Neutrophil (primary cell): ENCODE results near the gene ACTG1.

Experiments
- H3K27ac ChIP-seq: fragments of 200-600 bp; sonication (generic); 2 replicates; pipeline ENCODE4 v1.5.1; 2016; ENCODE audit warnings: mild to moderate bottlenecking, moderate library complexity
- H3K27me3 ChIP-seq: fragments of 200-600 bp; sonication (generic); 2 replicates; pipeline ENCODE4 v1.6.0; 2016; ENCODE audit warnings: mild to moderate bottlenecking
- H3K36me3 ChIP-seq: fragments of 200-600 bp; sonication (generic); 2 replicates; pipeline ENCODE4 v1.5.1; 2017
- H3K4me1 ChIP-seq, 2 experiments: fragments of 200-600 bp in 1 of 2; sonication (generic) in 1 of 2; 1 replicate in 1 of 2; 2 replicates in 1 of 2; pipeline versions ENCODE4 v1.5.1 to v1.6.1; 2013 to 2016; ENCODE audit warnings: low read depth in 1 of 2, low read length in 1 of 2, mild to moderate bottlenecking in 1 of 2, moderate library complexity in 1 of 2; ENCODE audit not compliant: control insufficient read depth in 1 of 2, insufficient read depth in 1 of 2
- H3K4me3 ChIP-seq, 2 experiments: fragments of 200-600 bp in 1 of 2; sonication (generic) in 1 of 2; 1 replicate in 1 of 2; 2 replicates in 1 of 2; pipeline ENCODE4 v1.5.1; 2013 to 2016; ENCODE audit warnings: low read depth in 1 of 2, low read length in 1 of 2, mild to moderate bottlenecking in 1 of 2, moderate library complexity in 1 of 2
- H3K9me3 ChIP-seq: fragments of 200-600 bp; sonication (generic); 2 replicates; pipeline ENCODE4 v1.5.1; 2016
- CTCF ChIP-seq: fragments of 200-600 bp; sonication (generic); IDR thresholded peaks from 2 replicates; pipeline ENCODE4 v1.5.1; 2016; ENCODE audit warnings: antibody characterized with exemption

Gene ACTG1

DNA sequence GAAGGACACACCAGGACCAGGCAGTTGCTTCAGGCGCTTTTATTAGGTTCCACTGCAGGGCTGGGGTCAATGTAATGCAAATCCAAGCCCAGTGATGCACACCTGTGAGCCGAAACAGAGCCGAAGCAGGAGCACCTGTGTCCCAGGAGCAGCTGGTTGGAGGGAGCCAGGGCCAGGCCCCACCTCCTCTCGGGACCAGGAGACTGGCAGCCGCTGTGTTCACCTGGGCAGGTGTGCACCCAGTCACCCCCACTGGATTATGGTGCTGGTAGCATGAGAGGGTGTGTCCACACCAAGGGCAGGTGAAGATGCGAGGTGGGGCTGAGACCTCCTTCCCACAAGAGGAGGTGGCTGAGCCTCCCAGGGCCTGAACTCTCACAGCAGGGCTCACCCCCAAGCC is 44.3 kb upstream of the ACTG1 start:
- H3K36me3 ChIP-seq = peaks cover 40% of the 10 kb centered on the region

DNA sequence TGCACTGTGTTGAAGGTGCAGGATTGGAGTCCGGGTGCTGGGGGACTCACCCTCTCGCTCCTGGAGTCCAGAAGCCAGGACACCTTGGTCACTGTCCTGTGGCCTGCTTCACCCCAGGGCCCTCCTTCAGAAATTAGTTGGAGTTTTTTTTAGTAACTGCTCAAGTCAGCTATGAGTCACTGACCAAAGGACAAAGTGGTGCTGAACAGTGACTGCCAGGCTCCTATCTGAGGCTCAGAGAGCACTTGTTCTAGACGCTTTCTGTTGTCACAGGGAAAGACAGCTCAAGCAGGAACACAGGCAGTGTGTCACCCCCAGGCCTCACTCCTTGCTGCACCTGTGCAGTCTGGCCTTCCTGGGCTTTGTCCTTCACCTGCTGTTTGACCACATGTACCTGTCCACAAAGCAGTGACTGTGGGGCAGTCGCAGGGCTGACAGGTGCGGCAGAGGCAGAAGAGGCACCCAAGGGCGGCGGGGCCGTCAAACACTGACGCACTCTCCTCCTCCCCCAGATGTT is 43.6 kb upstream of the ACTG1 start:
- H3K27ac ChIP-seq = no peak overlapping the region
- H3K4me1 ChIP-seq = peaks cover 36 to 42% of the 10 kb centered on the region in 2 experiments
- H3K4me3 ChIP-seq = no peak overlapping the region
- no peaks in the 10 kb centered on the region for H3K9me3 ChIP-seq
- no peaks in the 10 kb centered on the region for H3K27me3 ChIP-seq
- TF ChIP-seq CTCF = no peak
- H3K36me3 ChIP-seq = peaks cover 40% of the 10 kb centered on the region

More for the DNA sequence above, 44.3 kb upstream of the ACTG1 start:
- Histone ChIP-seq H3K27me3 (no peaks in the 10 kb centered on the region), H3K9me3 (no peaks in the 10 kb centered on the region), H3K27ac (no peak overlapping the region), H3K4me1 (peaks cover 35 to 39% of the 10 kb centered on the region in 2 experiments), H3K4me3 (no peak overlapping the region)
- TF ChIP-seq CTCF = no peak

DNA sequence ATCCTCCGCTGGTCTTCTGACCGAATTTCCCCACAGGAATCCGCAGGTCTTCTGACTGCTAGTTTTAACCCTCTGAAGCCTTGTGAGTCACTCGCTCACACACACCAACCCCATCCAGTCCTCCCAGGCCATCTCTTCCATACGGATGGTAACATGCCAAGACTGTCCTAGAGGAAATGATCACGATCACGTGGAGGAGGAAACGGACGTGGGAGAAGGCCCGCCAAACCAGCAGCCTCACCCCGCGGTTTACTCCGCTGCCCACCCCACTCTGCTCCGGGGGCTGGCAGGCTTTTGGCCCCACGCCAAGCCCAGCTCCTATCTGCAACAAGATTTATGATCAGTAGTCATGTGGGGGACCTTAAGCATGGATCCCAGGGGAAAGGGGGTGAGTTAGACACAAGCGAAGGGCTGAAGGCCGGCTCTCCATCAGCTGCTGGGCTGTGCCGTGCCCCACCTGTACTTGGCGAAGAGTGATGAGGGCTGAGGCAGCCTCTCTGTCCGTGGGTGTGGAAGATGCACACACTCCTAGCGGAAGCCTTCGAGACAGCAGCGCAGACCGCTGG is 41.1 kb upstream of the ACTG1 start:
- Histone ChIP-seq H3K27me3 (no peaks in the 10 kb centered on the region), H3K27ac (peak overlapping the region; percentile 87), H3K9me3 (no peaks in the 10 kb centered on the region), H3K4me3 (peak overlapping the region; percentile 92 to 99), H3K36me3 (peaks cover 27% of the 10 kb centered on the region), H3K4me1 (peaks cover 28% of the 10 kb centered on the region in 2 experiments)
- TF ChIP-seq CTCF = no peak

GRCh38 chr17:81553018-81553615 is 40.5 kb upstream of the ACTG1 start:
- no peaks in the 10 kb centered on the region for H3K9me3 ChIP-seq
- no peaks in the 10 kb centered on the region for H3K27me3 ChIP-seq
- peaks cover 24% of the 10 kb centered on the region for H3K36me3 ChIP-seq
- H3K27ac ChIP-seq = peak overlapping the region; percentile 87
- H3K4me1 ChIP-seq = peaks cover 28% of the 10 kb centered on the region in 2 experiments
- no peak for TF ChIP-seq CTCF
- H3K4me3 ChIP-seq = peak overlapping the region; percentile 92 to 99

GRCh38 chr17:81552244-81553017 is 39.8 kb upstream of the ACTG1 start, which contains the start of gene FAAP100:
Gene FAAP100, minus strand, starts transcription at chr17:81552353. Its CDS starts 23 bp downstream, at chr17:81552330.
- Histone ChIP-seq H3K27ac (peak within 1 kb of the TSS; percentile 87), H3K4me1 (peaks cover 28% of the 10 kb centered on the region in 2 experiments), H3K36me3 (peaks cover 24% of the 10 kb centered on the region), H3K9me3 (no peaks in the 10 kb centered on the region), H3K27me3 (no peaks in the 10 kb centered on the region), H3K4me3 (peak within 1 kb of the TSS; percentile 92 to 99)
- TF ChIP-seq CTCF = peak; percentile 36
